Transverse colon (tissue), 4 donors: Measurements from ENCODE around the gene CPA5. TPM values are rescaled to one million over a fixed set of nuclear protein-coding genes. Genes with fewer than 3 reads are reported as not detected.

Experiments used
- DNase-seq: peaks from one replicate; pipeline ENCODE4 v3.0.0-alpha.2; 2019
- H3K27ac ChIP-seq, 4 donors: fragments of 200-600 bp; sonication (generic); 2 replicates each; pipeline ENCODE4 v1.5.1; 2016 to 2018; ENCODE audit warnings: inconsistent platforms in 4 of 4
- H3K27me3 ChIP-seq: fragments of 200-600 bp; sonication (generic); 2 replicates; pipeline ENCODE4 v1.5.1; 2017; ENCODE audit warnings: inconsistent platforms
- H3K36me3 ChIP-seq, 4 donors: fragments of 200-600 bp; sonication (generic); 2 replicates each; pipeline ENCODE4 v1.5.1; 2017 to 2019; ENCODE audit warnings: inconsistent platforms in 4 of 4
- H3K4me1 ChIP-seq, 4 donors: fragments of 200-600 bp; sonication (generic); 2 replicates each; pipeline ENCODE4 v1.5.1; 2017 to 2020; ENCODE audit warnings: inconsistent platforms in 4 of 4
- H3K4me3 ChIP-seq, 4 donors: fragments of 200-600 bp; sonication (generic); 1 replicate in 1 of 4; 2 replicates in 3 of 4; pipeline versions ENCODE4 v1.5.1 to v1.6.1; 2017 to 2019; ENCODE audit warnings: inconsistent platforms in 4 of 4
- H3K9me3 ChIP-seq, 2 donors: fragments of 200-600 bp; sonication (generic); 2 replicates each; pipeline ENCODE4 v1.5.1; 2017 to 2019; ENCODE audit warnings: inconsistent platforms in 2 of 2
- CTCF ChIP-seq, 5 experiments: fragments of 200-600 bp in 3 of 5; fragments of 450-650 bp in 2 of 5; sonication (generic) in 3 of 5; IDR thresholded peaks; 1 replicate in 2 of 5; 2 replicates in 3 of 5; pipeline ENCODE4 v1.5.1; 2016 to 2017; ENCODE audit warnings: antibody characterized with exemption in 5 of 5, inconsistent platforms in 3 of 5, mild to moderate bottlenecking in 2 of 5, moderate library complexity in 1 of 5
- EP300 ChIP-seq: sonication (generic); formaldehyde crosslinking; IDR thresholded peaks from one replicate; pipeline ENCODE4 v1.6.1; 2017; ENCODE audit warnings: antibody characterized with exemption, low read depth
- POLR2A ChIP-seq: fragments of 450-650 bp; IDR thresholded peaks from one replicate; pipeline ENCODE4 v1.6.1; 2016; ENCODE audit warnings: antibody characterized with exemption, mild to moderate bottlenecking, moderate library complexity
- POLR2AphosphoS5 ChIP-seq, 3 donors: sonication (generic); formaldehyde crosslinking; IDR thresholded peaks; one replicate each; pipeline ENCODE4 v1.6.1; 2016; ENCODE audit warnings: antibody characterized with exemption in 3 of 3
- WGBS, 2 donors: methylation state at CpG; one replicate each; pipeline ENCODE4 v1.1.5; 2018; ENCODE audit warnings: low coverage in 1 of 2; 5-methylcytosine and 5-hydroxymethylcytosine counted together
- in situ Hi-C, 4 donors: fragments of 200-750 bp; cut with MboI; loops; one replicate each; pipeline versions ENCODE4 v1.15.0 to v1.15.1; 2017; ENCODE audit warnings: low sequenced_read_pairs in 3 of 4, low pct_ligation_motif_present in 1 of 4, low pct_unique_long_range_greater_than_20kb in 1 of 4
- intact Hi-C: fragments of 100-400 bp; cut with DNase I; formaldehyde crosslinking; loops from one replicate; pipeline ENCODE4 v1.15.1; 2023; ENCODE audit warnings: low total_unique reads
- total RNA-seq, 4 donors: library from RNA; depleted of rRNA; stranded (reverse); fragments of >200 nt; gene quantifications; one replicate each; pipeline ENCODE4 v1.1.0, GENCODE V29; 2016

The CPA5 gene
- total RNA-seq, 4 donors from 2014 or later: not detected

- Histone ChIP-seq H3K27ac (no peak overlapping the region), H3K27me3 (no peaks in the 10 kb centered on the region), H3K9me3 (no peaks in the 10 kb centered on the region), H3K36me3 (no peaks in the 10 kb centered on the region), H3K4me1 (peaks cover 0 to 1% (median 0%) of the 10 kb centered on the region in 4 donors), H3K4me3 (no peak overlapping the region)
- intact Hi-C loops: loop anchor here (5.0 kb wide), 1 partner anchor 261 kb away; no protein-coding TSS in a partner anchor
- WGBS, 2 donors: 87 to 88% methylated on average over 3 of the region's 3 CpGs
- DNase-seq: no peak
- TF ChIP-seq POLR2A (no peak), CTCF (IDR thresholded peaks at IDR 0.05) (no peak), POLR2AphosphoS5 (IDR thresholded peaks at IDR 0.05) (no peak), EP300 (no peak)
- in situ Hi-C loops: no loop called here
Observed at GRCh38 chr7:130401578-130401977, 57.0 kb downstream of the CPA5 start.

- no peak overlapping the region for H3K4me3 ChIP-seq
- intact Hi-C loops (no loop called here), in situ Hi-C loops (no loop called here)
- no peak overlapping the region for H3K27ac ChIP-seq
- DNase-seq: no peak
- no peaks in the 10 kb centered on the region for H3K4me1 ChIP-seq
- no peaks in the 10 kb centered on the region for H3K27me3 ChIP-seq
- H3K36me3 ChIP-seq: no peaks in the 10 kb centered on the region
- WGBS, 2 donors: 88 to 100% methylated on average over 2 of the region's 2 CpGs
- H3K9me3 ChIP-seq: no peaks in the 10 kb centered on the region
- TF ChIP-seq EP300: no peak
- TF ChIP-seq POLR2AphosphoS5 (IDR thresholded peaks at IDR 0.05): no peak
- TF ChIP-seq CTCF (IDR thresholded peaks at IDR 0.05): no peak
- TF ChIP-seq POLR2A: no peak
Observed at GRCh38 chr7:130405003-130405402, 60.4 kb downstream of the CPA5 start.

DNA sequence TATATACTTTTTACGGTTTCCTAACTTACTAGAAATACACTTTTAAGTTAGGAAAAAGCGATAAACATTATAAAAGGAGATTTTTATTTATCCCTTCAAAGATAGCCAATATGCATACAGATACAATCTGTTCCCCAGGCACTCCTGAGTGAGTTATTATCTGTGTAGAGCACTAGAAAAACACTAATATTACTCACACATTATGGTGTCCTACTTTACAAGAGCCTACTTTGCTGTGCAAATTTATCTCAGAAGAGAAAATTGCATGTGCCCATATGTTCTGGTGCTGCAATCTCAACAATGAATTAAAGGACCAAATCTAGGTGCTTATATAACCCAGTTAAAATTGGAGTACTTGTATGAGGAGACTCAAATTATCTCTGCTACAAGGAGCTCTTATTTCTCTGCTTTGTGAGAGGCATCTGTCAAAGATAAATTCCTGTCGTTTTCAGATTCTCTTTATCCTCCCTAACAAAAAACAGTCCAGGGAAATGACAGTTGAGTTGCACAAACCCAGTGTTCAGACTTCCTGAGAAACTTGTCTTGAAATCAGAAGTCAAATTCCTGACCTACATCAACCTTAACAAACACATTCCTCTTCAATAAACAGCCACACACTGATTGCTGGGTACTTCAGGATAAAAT is 64.6 kb downstream of the CPA5 start:
- no peak for DNase-seq
- Histone ChIP-seq H3K4me3 (no peak overlapping the region), H3K36me3 (no peaks in the 10 kb centered on the region), H3K9me3 (no peaks in the 10 kb centered on the region), H3K4me1 (no peaks in the 10 kb centered on the region), H3K27ac (peak overlapping the region in 1 of 4 donors; percentile 36), H3K27me3 (no peaks in the 10 kb centered on the region)
- intact Hi-C loops: no loop called here
- WGBS, 2 donors: 66 to 75% methylated on average over 3 of the region's 3 CpGs
- TF ChIP-seq POLR2A: no peak
- no peak for TF ChIP-seq POLR2AphosphoS5 (IDR thresholded peaks at IDR 0.05)
- in situ Hi-C loops: no loop called here

DNA sequence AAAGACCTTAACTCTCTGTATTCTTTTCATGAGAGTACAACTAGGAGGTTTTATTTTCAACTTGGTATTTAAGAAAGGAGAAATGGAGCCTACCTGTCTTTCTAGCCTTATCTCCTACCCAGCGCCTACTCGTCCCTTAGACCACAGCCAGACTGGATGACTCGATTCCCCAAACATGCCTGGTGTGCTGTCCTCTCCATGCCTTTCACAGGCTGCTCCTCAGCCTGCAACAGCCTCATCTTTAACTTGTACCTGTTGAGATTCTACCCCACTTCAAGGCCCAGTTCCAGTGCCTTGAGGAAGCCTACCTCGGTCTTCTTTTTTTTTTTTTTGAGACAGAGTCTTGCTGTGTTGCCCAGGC is 65.1 kb downstream of the CPA5 start:
- 82 to 100% methylated on average over 1 to 4 of the region's 4 CpGs for WGBS, 2 donors

More for the DNA sequence above, 65.1 kb downstream of the CPA5 start:
- no peak for TF ChIP-seq CTCF (IDR thresholded peaks at IDR 0.05)
- no peak for TF ChIP-seq POLR2A
- no peak for TF ChIP-seq EP300
- TF ChIP-seq POLR2AphosphoS5 (IDR thresholded peaks at IDR 0.05): no peak
- Histone ChIP-seq H3K36me3 (no peaks in the 10 kb centered on the region), H3K9me3 (no peaks in the 10 kb centered on the region), H3K27ac (peak overlapping the region in 1 of 4 donors; percentile 36), H3K4me1 (no peaks in the 10 kb centered on the region), H3K27me3 (no peaks in the 10 kb centered on the region), H3K4me3 (no peak overlapping the region)
- intact Hi-C loops (no loop called here), in situ Hi-C loops (no loop called here)
- no peak for DNase-seq
